IMR-90 (cell line): ENCODE data around the gene CD81. TPM values are rescaled to one million over a fixed set of nuclear protein-coding genes. Genes with fewer than 3 reads are reported as not detected.

ENCODE experiments used
- ATAC-seq: fragments of 200-7000 bp; cut with Tn5 transposase; 2 replicates; pipeline ENCODE4 v1.9.1; 2020; ENCODE audit warnings: low read depth, mild to moderate bottlenecking, moderate library complexity
- BruUV-seq: library from RNA; stranded (reverse); fragments of 400-500 nt; replicated peaks from 2 replicates; lab custom pipeline; 2021; lab: Mats Ljungman, UMichigan
- CTCF ChIA-PET: fragments of 300-600 bp; formaldehyde crosslinking; extraction: SDS; loops from one replicate; lab custom pipeline; 2021; ENCODE audit warnings: antibody characterized with exemption; lab: Yijun Ruan, JAX
- POLR2A ChIA-PET: fragments of 300-600 bp; sonication (Branson Sonifier 250); formaldehyde crosslinking; loops from one replicate; lab custom pipeline; 2022; ENCODE audit warnings: antibody characterized with exemption; ENCODE audit not compliant: unreplicated experiment; lab: Charles Lee
- DNase-seq: peaks from one replicate; pipeline ENCODE4 v3.0.0; 2013
- H2AFZ ChIP-seq: replicated peaks from 2 replicates; pipeline ENCODE3; 2013; ENCODE audit warnings: low read length, mild to moderate bottlenecking; ENCODE audit not compliant: poor library complexity
- H2AK5ac ChIP-seq: 2 replicates; pipeline ENCODE4 v1.6.1; 2013; ENCODE audit warnings: low read depth, low read length, inconsistent platforms
- H2AK9ac ChIP-seq: replicated peaks from 2 replicates; pipeline ENCODE3; 2013; ENCODE audit warnings: mild to moderate bottlenecking, low read depth, low read length, moderate library complexity; ENCODE audit not compliant: poor library complexity
- H2BK120ac ChIP-seq: 2 replicates; pipeline ENCODE4 v1.6.1; 2013; ENCODE audit warnings: low read depth, low read length, inconsistent platforms
- H2BK15ac ChIP-seq: 3 replicates; pipeline ENCODE4 v1.6.1; 2013; ENCODE audit warnings: low read depth, low read length, inconsistent platforms
- H2BK20ac ChIP-seq: 2 replicates; pipeline ENCODE4 v1.6.1; 2013; ENCODE audit warnings: low read depth, mild to moderate bottlenecking, inconsistent platforms, low read length, moderate library complexity
- H2BK5ac ChIP-seq: 2 replicates; pipeline ENCODE4 v1.6.1; 2013; ENCODE audit warnings: mild to moderate bottlenecking, low read depth, low read length, inconsistent platforms; ENCODE audit not compliant: poor library complexity, severe bottlenecking
- H3K14ac ChIP-seq: replicated peaks from 2 replicates; pipeline ENCODE4 v1.6.1; 2013; ENCODE audit warnings: low read depth, low read length, inconsistent platforms
- H3K18ac ChIP-seq: 2 replicates; pipeline ENCODE4 v1.6.1; 2013; ENCODE audit warnings: low read depth, low read length, control low read depth
- H3K23ac ChIP-seq: 2 replicates; pipeline ENCODE4 v1.6.1; 2013; ENCODE audit warnings: low read depth, low read length, inconsistent platforms
- H3K27ac ChIP-seq: 2 replicates; pipeline ENCODE4 v1.5.1; 2013; ENCODE audit warnings: mild to moderate bottlenecking, control low read depth, low read length; ENCODE audit not compliant: insufficient read depth
- H3K27me3 ChIP-seq: 2 replicates; pipeline ENCODE4 v1.6.1; 2013; ENCODE audit warnings: low read length; ENCODE audit not compliant: control insufficient read depth, insufficient read depth
- H3K36me3 ChIP-seq: 2 replicates; pipeline ENCODE4 v1.6.1; 2013; ENCODE audit warnings: low read length, mixed read lengths; ENCODE audit not compliant: control insufficient read depth, insufficient read depth
- H3K4ac ChIP-seq: 2 replicates; pipeline ENCODE4 v1.6.1; 2013; ENCODE audit warnings: low read depth, low read length, inconsistent platforms
- H3K4me1 ChIP-seq: 2 replicates; pipeline ENCODE4 v1.6.1; 2013; ENCODE audit warnings: low read length, mixed read lengths; ENCODE audit not compliant: control insufficient read depth, insufficient read depth
- H3K4me2 ChIP-seq: 2 replicates; pipeline ENCODE4 v1.6.1; 2013; ENCODE audit warnings: low read depth, mild to moderate bottlenecking, control low read depth, low read length, moderate library complexity
- H3K4me3 ChIP-seq: 2 replicates; pipeline ENCODE4 v1.5.1; 2013; ENCODE audit warnings: low read depth, mild to moderate bottlenecking, control low read depth, low read length, moderate library complexity; ENCODE audit not compliant: insufficient read depth
- H3K56ac ChIP-seq: 2 replicates; pipeline ENCODE4 v1.6.1; 2013; ENCODE audit warnings: low read length, inconsistent platforms; ENCODE audit not compliant: insufficient read depth; ENCODE audit errors: extremely low read depth
- H3K79me1 ChIP-seq, 2 experiments: 2 replicates each; pipeline ENCODE4 v1.6.1; 2013; ENCODE audit warnings: low read length in 2 of 2, inconsistent platforms in 1 of 2, low read depth in 1 of 2
- H3K9ac ChIP-seq: 2 replicates; pipeline ENCODE4 v1.6.1; 2013; ENCODE audit warnings: low read depth, low read length, control low read depth
- H3K9me1 ChIP-seq: 2 replicates; pipeline ENCODE4 v1.6.1; 2013; ENCODE audit warnings: low read length, inconsistent platforms; ENCODE audit not compliant: insufficient read depth
- H3K9me3 ChIP-seq: 2 replicates; pipeline ENCODE4 v1.6.1; 2013; ENCODE audit warnings: low read length; ENCODE audit not compliant: control insufficient read depth, insufficient read depth
- H4K20me1 ChIP-seq: 2 replicates; pipeline ENCODE4 v1.6.1; 2013; ENCODE audit warnings: low read length, inconsistent platforms; ENCODE audit not compliant: insufficient read depth
- H4K5ac ChIP-seq: 2 replicates; pipeline ENCODE4 v1.6.1; 2013; ENCODE audit warnings: mild to moderate bottlenecking, low read depth, low read length, control low read depth
- H4K8ac ChIP-seq, 2 experiments: 2 replicates each; pipeline ENCODE4 v1.6.1; 2013; ENCODE audit warnings: low read depth in 2 of 2, low read length in 2 of 2, control low read depth in 1 of 2, inconsistent platforms in 1 of 2
- H4K91ac ChIP-seq: 2 replicates; pipeline ENCODE4 v1.6.1; 2013; ENCODE audit warnings: low read depth, low read length, inconsistent platforms; ENCODE audit not compliant: insufficient read depth
- BHLHE40 ChIP-seq: fragments of 150-350 bp; IDR thresholded peaks from 2 replicates; pipeline ENCODE4 v1.6.1; 2016; ENCODE audit warnings: mild to moderate bottlenecking, low read depth, low read length
- CEBPB ChIP-seq: IDR thresholded peaks from 2 replicates; pipeline ENCODE4 v1.6.1; 2012; ENCODE audit warnings: low read depth, low read length, improper control_type of control experiment
- CHD1 ChIP-seq: IDR thresholded peaks from 2 replicates; pipeline ENCODE4 v1.6.1; 2012; ENCODE audit warnings: low read depth, low read length, improper control_type of control experiment
- FOS ChIP-seq: fragments of 150-350 bp; IDR thresholded peaks from 2 replicates; pipeline ENCODE4 v1.6.1; 2016; ENCODE audit warnings: low read depth, low read length
- MAZ ChIP-seq: IDR thresholded peaks from 2 replicates; pipeline ENCODE4 v1.6.1; 2012; ENCODE audit warnings: low read depth, mild to moderate bottlenecking, low read length, improper control_type of control experiment, moderate library complexity, borderline replicate concordance
- MXI1 ChIP-seq: IDR thresholded peaks from 2 replicates; pipeline ENCODE4 v1.6.1; 2012; ENCODE audit warnings: low read depth, mild to moderate bottlenecking, low read length, moderate library complexity, borderline replicate concordance
- NFE2L2 ChIP-seq: fragments of 150-350 bp; IDR thresholded peaks from 2 replicates; pipeline ENCODE4 v1.6.1; 2016; ENCODE audit warnings: low read depth, mild to moderate bottlenecking, low read length
- POLR2A ChIP-seq: IDR thresholded peaks from 2 replicates; pipeline ENCODE4 v1.6.1; 2012; ENCODE audit warnings: mild to moderate bottlenecking, low read depth, low read length
- RAD21 ChIP-seq: IDR thresholded peaks from 2 replicates; pipeline ENCODE4 v1.6.1; 2012; ENCODE audit warnings: low read length, improper control_type of control experiment
- RCOR1 ChIP-seq: IDR thresholded peaks from 2 replicates; pipeline ENCODE4 v1.6.1; 2012; ENCODE audit warnings: mild to moderate bottlenecking, low read length, improper control_type of control experiment; ENCODE audit not compliant: insufficient replicate concordance
- RFX5 ChIP-seq: IDR thresholded peaks from 2 replicates; pipeline ENCODE4 v1.8.0; 2012; ENCODE audit warnings: low read depth, mild to moderate bottlenecking, low read length, moderate library complexity
- SMC3 ChIP-seq: fragments of 150-350 bp; IDR thresholded peaks from 2 replicates; pipeline ENCODE4 v1.6.1; 2016; ENCODE audit warnings: low read depth, mild to moderate bottlenecking, antibody characterized with exemption, low read length, moderate library complexity
- WGBS, 2 experiments: methylation state at CpG; one replicate each; pipeline versions ENCODE4 v1.1.5 to v1.1.7; 2013; ENCODE audit warnings: missing lambda C conversion rate in 2 of 2; ENCODE audit not compliant: insufficient read length in 1 of 2; ENCODE audit errors: extremely low coverage in 2 of 2; 5-methylcytosine and 5-hydroxymethylcytosine counted together
- dilution Hi-C: fragments of 300-500 bp; cut with HindIII; formaldehyde crosslinking; loops from one replicate; pipeline ENCODE4 v1.14.3; 2018; ENCODE audit warnings: low sequenced_read_pairs; ENCODE audit not compliant: unreplicated experiment
- in situ Hi-C: fragments of 300-500 bp; cut with MboI; formaldehyde crosslinking; loops from 3 replicates; pipeline ENCODE4 v1.14.3; 2019; ENCODE audit warnings: low sequenced_read_pairs, inconsistent platforms, mixed read lengths
- intact Hi-C: fragments of 100-400 bp; cut with micrococcal nuclease; formaldehyde crosslinking; loops from 2 replicates; pipeline ENCODE4 v1.10.0; 2022
- polyA plus RNA-seq, 3 experiments: library from polyadenylated mRNA; depleted of rRNA; stranded (reverse); fragments of >200 nt; gene quantifications; 2 replicates each; pipeline ENCODE4 v1.2.3, GENCODE V29; 2012; ENCODE audit warnings: low replicate concordance in 1 of 3
- total RNA-seq: library from RNA; depleted of rRNA; stranded (reverse); fragments of >200 nt; gene quantifications from 2 replicates; pipeline ENCODE4 v1.2.3, GENCODE V29; 2012
- TF ChIP-seq, protein P1 (sequence below): conservative IDR thresholded peaks from 2 replicates; pipeline ENCODE4 v1.5.1; 2012; ENCODE audit warnings: mild to moderate bottlenecking, low read depth, low read length, improper control_type of control experiment
- TF ChIP-seq, protein P2 (sequence below): fragments of 150-350 bp; IDR thresholded peaks from 2 replicates; pipeline ENCODE4 v1.6.1; 2016; ENCODE audit warnings: low read depth, mild to moderate bottlenecking, low read length, moderate library complexity, borderline replicate concordance

The CD81 gene
- total and polyA plus RNA-seq, 2 of the 4 experiments (the other 2 are of a cell fraction) = 159 to 689 TPM

DNA sequence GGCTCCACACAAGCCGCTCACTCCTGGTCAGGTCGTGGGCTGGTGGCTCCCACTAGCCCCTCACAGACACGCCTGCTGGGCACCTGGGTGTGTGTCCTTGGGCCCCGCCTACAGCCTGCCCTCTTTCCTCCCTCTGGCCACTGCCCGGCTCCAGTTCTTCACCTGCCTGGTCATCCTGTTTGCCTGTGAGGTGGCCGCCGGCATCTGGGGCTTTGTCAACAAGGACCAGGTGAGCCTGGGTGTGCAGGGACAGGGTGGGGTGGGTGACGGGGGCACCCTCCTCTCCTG, 17.7 kb downstream of the CD81 start:
- no peak overlapping the region for H3K27ac ChIP-seq
- H2AK9ac ChIP-seq = peak overlapping the region; percentile 52
- intact Hi-C loops (no loop called here), dilution Hi-C loops (no loop called here), in situ Hi-C loops (no loop called here)
- ATAC-seq (no peak), DNase-seq (no peak)
- no peak overlapping the region for H2BK15ac ChIP-seq
- no peak overlapping the region for H4K8ac ChIP-seq
- H2BK120ac ChIP-seq = no peak overlapping the region
- peaks cover 56% of the 10 kb centered on the region for H3K36me3 ChIP-seq
- H3K9me1 ChIP-seq = peaks cover 4% of the 10 kb centered on the region; the same call in 1 of the 2 replicates
- no peak overlapping the region for H3K14ac ChIP-seq
- H3K4me3 ChIP-seq = no peak overlapping the region
- H3K27me3 ChIP-seq = no peaks in the 10 kb centered on the region
- H3K4ac ChIP-seq = no peak overlapping the region
- no peak overlapping the region for H3K9ac ChIP-seq
- H3K9me3 ChIP-seq = no peaks in the 10 kb centered on the region
- no TSS peak for BruUV-seq
- peaks cover 19% of the 10 kb centered on the region for H3K4me1 ChIP-seq
- H3K79me1 ChIP-seq = peaks cover 19 to 36% of the 10 kb centered on the region in 2 experiments
- no peak overlapping the region for H3K4me2 ChIP-seq
- H3K18ac ChIP-seq = no peak overlapping the region
- no CpG with 5 or more reads among the region's 8 CpGs for WGBS, 2 experiments
- H3K56ac ChIP-seq = no peak overlapping the region
- H2BK20ac ChIP-seq = no peak overlapping the region
- peaks cover 25% of the 10 kb centered on the region for H4K20me1 ChIP-seq
- no peak overlapping the region for H3K23ac ChIP-seq
- TF ChIP-seq RFX5 = no peak
- no peak for TF ChIP-seq MXI1
- TF ChIP-seq, protein P1, sequence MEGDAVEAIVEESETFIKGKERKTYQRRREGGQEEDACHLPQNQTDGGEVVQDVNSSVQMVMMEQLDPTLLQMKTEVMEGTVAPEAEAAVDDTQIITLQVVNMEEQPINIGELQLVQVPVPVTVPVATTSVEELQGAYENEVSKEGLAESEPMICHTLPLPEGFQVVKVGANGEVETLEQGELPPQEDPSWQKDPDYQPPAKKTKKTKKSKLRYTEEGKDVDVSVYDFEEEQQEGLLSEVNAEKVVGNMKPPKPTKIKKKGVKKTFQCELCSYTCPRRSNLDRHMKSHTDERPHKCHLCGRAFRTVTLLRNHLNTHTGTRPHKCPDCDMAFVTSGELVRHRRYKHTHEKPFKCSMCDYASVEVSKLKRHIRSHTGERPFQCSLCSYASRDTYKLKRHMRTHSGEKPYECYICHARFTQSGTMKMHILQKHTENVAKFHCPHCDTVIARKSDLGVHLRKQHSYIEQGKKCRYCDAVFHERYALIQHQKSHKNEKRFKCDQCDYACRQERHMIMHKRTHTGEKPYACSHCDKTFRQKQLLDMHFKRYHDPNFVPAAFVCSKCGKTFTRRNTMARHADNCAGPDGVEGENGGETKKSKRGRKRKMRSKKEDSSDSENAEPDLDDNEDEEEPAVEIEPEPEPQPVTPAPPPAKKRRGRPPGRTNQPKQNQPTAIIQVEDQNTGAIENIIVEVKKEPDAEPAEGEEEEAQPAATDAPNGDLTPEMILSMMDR = no peak
- TF ChIP-seq MAZ = no peak
- no peak for TF ChIP-seq SMC3
- TF ChIP-seq RCOR1 = no peak
- no peak for TF ChIP-seq RAD21
- TF ChIP-seq, protein P2, sequence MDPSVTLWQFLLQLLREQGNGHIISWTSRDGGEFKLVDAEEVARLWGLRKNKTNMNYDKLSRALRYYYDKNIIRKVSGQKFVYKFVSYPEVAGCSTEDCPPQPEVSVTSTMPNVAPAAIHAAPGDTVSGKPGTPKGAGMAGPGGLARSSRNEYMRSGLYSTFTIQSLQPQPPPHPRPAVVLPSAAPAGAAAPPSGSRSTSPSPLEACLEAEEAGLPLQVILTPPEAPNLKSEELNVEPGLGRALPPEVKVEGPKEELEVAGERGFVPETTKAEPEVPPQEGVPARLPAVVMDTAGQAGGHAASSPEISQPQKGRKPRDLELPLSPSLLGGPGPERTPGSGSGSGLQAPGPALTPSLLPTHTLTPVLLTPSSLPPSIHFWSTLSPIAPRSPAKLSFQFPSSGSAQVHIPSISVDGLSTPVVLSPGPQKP = no peak
- TF ChIP-seq NFE2L2 = no peak
- no peak for TF ChIP-seq CHD1
- TF ChIP-seq FOS = no peak
- no peak for TF ChIP-seq POLR2A
- TF ChIP-seq CEBPB = no peak
- no peak for TF ChIP-seq BHLHE40
- no peak overlapping the region for H4K5ac ChIP-seq
- ChIA-PET CTCF (no interaction called here), POLR2A (no interaction called here)
- no peak overlapping the region for H2AK5ac ChIP-seq
- no peak overlapping the region for H2BK5ac ChIP-seq
- no peak overlapping the region for H4K91ac ChIP-seq
- H2AFZ ChIP-seq = no peak overlapping the region
